ENCODE data around the gene C1QTNF8.

GRCh38 chr16:1119766-1120576, 23.9 kb upstream of the C1QTNF8 start:
- TF ChIP-seq CTCF (IDR thresholded peaks at IDR 0.05; ENCODE audit: insufficient read depth, low read depth, low read length), result no peak
- no peak for TF ChIP-seq EZH2 (IDR thresholded peaks at IDR 0.05; ENCODE audit: insufficient read depth, low read length)

Measured in astrocyte (in vitro differentiated cells and primary cell).